H1 (cell line): ENCODE results near the gene GRM4. TPM values are rescaled to one million over a fixed set of nuclear protein-coding genes. Genes with fewer than 3 reads are reported as not detected.

Experiments used
- CTCF ChIA-PET: fragments of 300-600 bp; sonication (Branson Sonifier 250); formaldehyde crosslinking; loops from one replicate; lab custom pipeline; 2021; ENCODE audit not compliant: partially characterized antibody; lab: Charles Lee
- POLR2A ChIA-PET: fragments of 300-600 bp; sonication (Branson Sonifier 250); formaldehyde crosslinking; loops from one replicate; lab custom pipeline; 2021; ENCODE audit warnings: inconsistent platforms; ENCODE audit not compliant: partially characterized antibody; lab: Charles Lee
- DNase-seq, 2 experiments: peaks; one replicate each; pipeline versions ENCODE4 v3.0.0 to v3.0.0-alpha.2; 2010 to 2022; ENCODE audit warnings: low spot score in 2 of 2, low read depth in 1 of 2, mixed read lengths in 1 of 2
- FAIRE-seq: peaks from 2 replicates; lab custom pipeline; 2011; peaks lifted over from hg19 to GRCh38; lab: Jason Lieb, UNC
- H2AFZ ChIP-seq: 2 replicates; pipeline ENCODE4 v1.8.1; 2012; ENCODE audit warnings: low read length, inconsistent platforms
- H2AK5ac ChIP-seq: 2 replicates; pipeline ENCODE4 v1.6.1; 2013; ENCODE audit warnings: low read depth, low read length
- H2BK120ac ChIP-seq: replicated peaks from 2 replicates; pipeline ENCODE3; 2013; ENCODE audit warnings: low read depth, low read length, inconsistent platforms
- H2BK12ac ChIP-seq: 2 replicates; pipeline ENCODE4 v1.6.1; 2013; ENCODE audit warnings: low read depth, low read length
- H2BK15ac ChIP-seq: 2 replicates; pipeline ENCODE4 v1.6.1; 2013; ENCODE audit warnings: low read length
- H2BK20ac ChIP-seq: 2 replicates; pipeline ENCODE4 v1.6.1; 2013; ENCODE audit warnings: low read length
- H2BK5ac ChIP-seq: 2 replicates; pipeline ENCODE4 v1.6.1; 2013; ENCODE audit warnings: low read depth, low read length
- H3K14ac ChIP-seq: 2 replicates; pipeline ENCODE4 v1.6.1; 2013; ENCODE audit warnings: inconsistent platforms; ENCODE audit not compliant: insufficient read length
- H3K18ac ChIP-seq: 2 replicates; pipeline ENCODE4 v1.6.1; 2013; ENCODE audit warnings: low read length; ENCODE audit errors: extremely low read depth
- H3K23ac ChIP-seq: 2 replicates; pipeline ENCODE4 v1.6.1; 2013; ENCODE audit warnings: inconsistent platforms; ENCODE audit not compliant: insufficient read length
- H3K23me2 ChIP-seq: 2 replicates; pipeline ENCODE4 v1.6.1; 2013; ENCODE audit warnings: low read depth, low read length
- H3K27ac ChIP-seq: 2 replicates; pipeline ENCODE4 v1.6.1; 2011; ENCODE audit warnings: low read depth, low read length, inconsistent platforms
- H3K27me3 ChIP-seq, 4 experiments: replicated peaks in 1 of 4; 1 replicate in 1 of 4; 2 replicates in 3 of 4; pipeline versions ENCODE4 v1.6.1 to v1.8.1; 2011 to 2013; ENCODE audit warnings: low read length in 3 of 4, mild to moderate bottlenecking in 3 of 4, inconsistent platforms in 2 of 4, mixed read lengths in 2 of 4, moderate library complexity in 1 of 4; ENCODE audit not compliant: control insufficient read depth in 3 of 4, insufficient read depth in 3 of 4; ENCODE audit errors: extremely low read depth in 1 of 4
- H3K36me3 ChIP-seq, 4 experiments: 2 replicates each; pipeline versions ENCODE4 v1.6.1 to v1.8.1; 2011 to 2013; ENCODE audit warnings: mild to moderate bottlenecking in 4 of 4, low read length in 3 of 4, moderate library complexity in 2 of 4, control low read depth in 1 of 4, inconsistent platforms in 1 of 4; ENCODE audit not compliant: insufficient read depth in 4 of 4, control insufficient read depth in 2 of 4
- H3K4ac ChIP-seq: replicated peaks from 2 replicates; pipeline ENCODE3; 2013; ENCODE audit warnings: low read length, low read depth, mixed read lengths, inconsistent platforms; ENCODE audit not compliant: insufficient read length
- H3K4me1 ChIP-seq, 4 experiments: replicated peaks in 1 of 4; 1 replicate in 1 of 4; 2 replicates in 3 of 4; pipeline versions ENCODE4 v1.6.1 to v1.8.1; 2011 to 2013; ENCODE audit warnings: low read length in 3 of 4, inconsistent platforms in 2 of 4, mixed read lengths in 1 of 4; ENCODE audit not compliant: insufficient read depth in 4 of 4, control insufficient read depth in 3 of 4
- H3K4me2 ChIP-seq, 2 experiments: 2 replicates each; pipeline versions ENCODE4 v1.6.1 to v1.8.1; 2011 to 2013; ENCODE audit warnings: low read depth in 2 of 2, low read length in 2 of 2, control low read depth in 1 of 2, inconsistent platforms in 1 of 2, mild to moderate bottlenecking in 1 of 2; ENCODE audit not compliant: insufficient read depth in 1 of 2
- H3K4me3 ChIP-seq, 4 experiments: fragments of 200-600, 300-600 bp in 1 of 4; sonication (generic), shearing (Covaris generic), sonication (Bioruptor Twin) in 1 of 4; 2 replicates each; pipeline versions ENCODE4 v1.5.1 to v1.8.1; 2011 to 2016; ENCODE audit warnings: low read length in 4 of 4, low read depth in 3 of 4, control low read depth in 2 of 4, inconsistent platforms in 2 of 4, mild to moderate bottlenecking in 2 of 4, mixed read lengths in 1 of 4, moderate library complexity in 1 of 4; ENCODE audit not compliant: insufficient read depth in 2 of 4; ENCODE audit errors: extremely low read depth in 1 of 4
- H3K56ac ChIP-seq: replicated peaks from 2 replicates; pipeline ENCODE3; 2013; ENCODE audit warnings: low read depth, mild to moderate bottlenecking, mixed read lengths, low read length, inconsistent platforms; ENCODE audit not compliant: insufficient read length
- H3K79me1 ChIP-seq: 2 replicates; pipeline ENCODE4 v1.6.1; 2013; ENCODE audit warnings: low read depth, low read length, control low read depth
- H3K79me2 ChIP-seq, 2 experiments: 2 replicates each; pipeline versions ENCODE4 v1.6.1 to v1.8.1; 2012 to 2013; ENCODE audit warnings: low read length in 2 of 2, mild to moderate bottlenecking in 2 of 2, inconsistent platforms in 1 of 2; ENCODE audit not compliant: insufficient read depth in 2 of 2, control insufficient read depth in 1 of 2
- H3K9ac ChIP-seq, 4 experiments: replicated peaks in 1 of 4; 1 replicate in 1 of 4; 2 replicates in 3 of 4; pipeline versions ENCODE4 v1.6.1 to v1.8.1; 2011 to 2013; ENCODE audit warnings: low read depth in 3 of 4, low read length in 3 of 4, control low read depth in 2 of 4, mild to moderate bottlenecking in 2 of 4, moderate library complexity in 2 of 4, inconsistent platforms in 1 of 4; ENCODE audit errors: extremely low read depth in 1 of 4
- H3K9me3 ChIP-seq, 2 experiments: 2 replicates each; pipeline versions ENCODE4 v1.6.1 to v1.8.1; 2012 to 2013; ENCODE audit warnings: mild to moderate bottlenecking in 2 of 2, moderate library complexity in 2 of 2, control low read depth in 1 of 2, inconsistent platforms in 1 of 2, low read depth in 1 of 2, low read length in 1 of 2, mixed read lengths in 1 of 2; ENCODE audit not compliant: insufficient read depth in 2 of 2
- H4K20me1 ChIP-seq, 2 experiments: replicated peaks in 1 of 2; 2 replicates each; pipeline versions ENCODE3 to v1.8.1; 2011 to 2013; ENCODE audit warnings: inconsistent platforms in 2 of 2, low read length in 2 of 2, mild to moderate bottlenecking in 1 of 2; ENCODE audit not compliant: insufficient read depth in 2 of 2, control insufficient read depth in 1 of 2
- H4K5ac ChIP-seq: 2 replicates; pipeline ENCODE4 v1.6.1; 2013; ENCODE audit warnings: low read length, low read depth, mixed read lengths, inconsistent platforms; ENCODE audit not compliant: insufficient read length
- H4K8ac ChIP-seq: 2 replicates; pipeline ENCODE4 v1.8.0; 2013; ENCODE audit warnings: mild to moderate bottlenecking, moderate library complexity, low read length, inconsistent platforms; ENCODE audit not compliant: insufficient read depth; ENCODE audit errors: extremely low read depth
- H4K91ac ChIP-seq: replicated peaks from 2 replicates; pipeline ENCODE3; 2013; ENCODE audit warnings: low read length, mixed read lengths, inconsistent platforms; ENCODE audit not compliant: insufficient read length
- ATF2 ChIP-seq: IDR thresholded peaks from 2 replicates; pipeline ENCODE4 v1.6.1; 2012; ENCODE audit warnings: low read length, inconsistent platforms
- BCL11A ChIP-seq, 2 experiments: IDR thresholded peaks; one replicate each; pipeline ENCODE4 v1.6.1; 2011; ENCODE audit warnings: low read depth in 2 of 2, low read length in 2 of 2, mild to moderate bottlenecking in 2 of 2
- E2F6 ChIP-seq: IDR thresholded peaks from 2 replicates; pipeline ENCODE4 v1.6.1; 2012; ENCODE audit warnings: inconsistent platforms
- POLR2A ChIP-seq, 2 experiments: IDR thresholded peaks; 1 replicate in 1 of 2; 2 replicates in 1 of 2; pipeline ENCODE4 v1.6.1; 2011; ENCODE audit warnings: low read depth in 2 of 2, low read length in 2 of 2, mild to moderate bottlenecking in 2 of 2; ENCODE audit errors: control extremely low read depth in 1 of 2
- TAF7 ChIP-seq: optimal IDR thresholded peaks from 2 replicates; pipeline ENCODE3; 2011; ENCODE audit warnings: low read depth, mild to moderate bottlenecking, inconsistent platforms, low read length, moderate library complexity, borderline replicate concordance
- WGBS, 2 experiments: shearing (Covaris generic) in 1 of 2; methylation state at CpG; one replicate each; pipeline versions ENCODE4 v1.1.6 to v1.1.7; 2013 to 2015; ENCODE audit warnings: low lambda C conversion rate in 2 of 2, mixed read lengths in 2 of 2, inconsistent platforms in 1 of 2, low coverage in 1 of 2, missing lambda C conversion rate in 1 of 2; ENCODE audit not compliant: insufficient replicate concordance in 2 of 2, insufficient coverage in 1 of 2, insufficient read length in 1 of 2; ENCODE audit errors: extremely low coverage in 1 of 2, missing lambda C conversion rate in 1 of 2; 5-methylcytosine and 5-hydroxymethylcytosine counted together
- polyA plus RNA-seq, 7 experiments: library from polyadenylated mRNA; depleted of rRNA in 3 of 7; stranded (reverse) in 5 of 7; unstranded in 2 of 7; fragments of >200 nt in 5 of 7; fragments of 200-250 nt in 2 of 7; gene quantifications; 1 replicate in 5 of 7; 2 replicates in 1 of 7; 4 replicates in 1 of 7; pipeline versions ENCODE4 v1.2.1 to v1.2.3, GENCODE V29; 2011 to 2013; ENCODE audit warnings: missing spikeins in 2 of 7, mixed read lengths in 2 of 7
- total RNA-seq: library from RNA; stranded (reverse); fragmentation: NEBNext Ultra II Directional; extraction: Animal tissue kit (Norgen Biotek cat#: 25700); gene quantifications from 2 replicates; pipeline ENCODE4 v1.2.1, GENCODE V29; 2021

The GRM4 gene
- total and polyA plus RNA-seq, 2 of the 8 experiments (the other 6 are each of a cell fraction or from before 2014, with no cell fraction given), result 19.6 to 21.5 TPM

- no peak overlapping the region for H3K23ac ChIP-seq
- H3K4me1 ChIP-seq, result peaks cover 0 to 28% (median 15%) of the 10 kb centered on the region in 4 experiments; a peak in 6 of 7 replicates
- TF ChIP-seq BCL11A (IDR thresholded peaks at IDR 0.05; ENCODE audit: low read depth in 2 of 2, low read length in 2 of 2) (no peak), E2F6 (no peak), ATF2 (no peak), POLR2A (IDR thresholded peaks at IDR 0.05; ENCODE audit: control extremely low read depth in 1 of 2, low read depth in 2 of 2, low read length in 2 of 2) (no peak), TAF7 (no peak)
These were observed 51.3 kb downstream of the GRM4 start for GRCh38 chr6:34094474-34095135.

More at GRCh38 chr6:34094474-34095135, 51.3 kb downstream of the GRM4 start:
- 80% methylated on average over 12 of the region's 12 CpGs; no CpG with 5 or more reads in 1 of the 2 experiments for WGBS, 2 experiments
- H3K79me1 ChIP-seq, result no peaks in the 10 kb centered on the region
- H2BK12ac ChIP-seq, result no peak overlapping the region
- H3K14ac ChIP-seq, result no peak overlapping the region
- no peaks in the 10 kb centered on the region for H3K27me3 ChIP-seq
- ChIA-PET CTCF (interaction anchor here (0.6 to 2.1 kb wide), 6 partner anchors 12 to 653 kb away, joined by 3 to 7 read pairs (median 3); no protein-coding TSS in a partner anchor), POLR2A (interaction anchor here (1.0 kb wide), 1 partner anchor 13 kb away, joined by 4 read pairs; no protein-coding TSS in a partner anchor)
- H4K8ac ChIP-seq, result no peak overlapping the region
- H2BK15ac ChIP-seq, result no peak overlapping the region
- H4K5ac ChIP-seq, result no peak overlapping the region
- H2BK120ac ChIP-seq, result no peak overlapping the region
- no peak overlapping the region for H2AFZ ChIP-seq
- no peak overlapping the region for H3K9ac ChIP-seq
- H3K23me2 ChIP-seq, result no peaks in the 10 kb centered on the region
- H4K20me1 ChIP-seq, result peaks cover 0 to 3% of the 10 kb centered on the region in 2 experiments
- no peak overlapping the region for H3K4me2 ChIP-seq
- H3K4ac ChIP-seq, result no peak overlapping the region
- no peak overlapping the region for H3K18ac ChIP-seq
- H3K36me3 ChIP-seq, result no peaks in the 10 kb centered on the region; a peak in 1 of 8 replicates
- FAIRE-seq, result no peak
- no peak overlapping the region for H3K27ac ChIP-seq
- H3K79me2 ChIP-seq, result no peaks in the 10 kb centered on the region
- no peak overlapping the region for H2BK20ac ChIP-seq
- no peak overlapping the region for H3K4me3 ChIP-seq
- H4K91ac ChIP-seq, result no peak overlapping the region
- no peak overlapping the region for H3K56ac ChIP-seq
- H2AK5ac ChIP-seq, result no peak overlapping the region
- no peaks in the 10 kb centered on the region for H3K9me3 ChIP-seq
- DNase-seq, result no peak
- H2BK5ac ChIP-seq, result no peak overlapping the region
